Spleen (tissue), 7 donors: ENCODE data around the gene MGMT.

Experiments used
- POLR2A ChIP-seq, 3 donors: fragments of 450-650 bp; IDR thresholded peaks; one replicate each; pipeline ENCODE4 v1.5.1; 2017; ENCODE audit warnings: antibody characterized with exemption in 3 of 3, mild to moderate bottlenecking in 1 of 3
- POLR2AphosphoS5 ChIP-seq, 3 donors: sonication (generic); formaldehyde crosslinking; IDR thresholded peaks; one replicate each; pipeline ENCODE4 v1.5.1; 2017; ENCODE audit warnings: antibody characterized with exemption in 3 of 3
- TF ChIP-seq, protein P1 (sequence below), 11 experiments: fragments of 200-600 bp in 7 of 11; fragments of 450-650 bp in 4 of 11; sonication (generic) in 4 of 11; IDR thresholded peaks in 8 of 11; conservative IDR thresholded peaks in 3 of 11; 1 replicate in 7 of 11; 2 replicates in 4 of 11; pipeline versions ENCODE4 v1.4.0 to v1.8.0; 2016 to 2021; ENCODE audit warnings: antibody characterized with exemption in 11 of 11, inconsistent platforms in 4 of 11, mild to moderate bottlenecking in 1 of 11
- donor health status: DM: no; HTN: no; CAD: no; lungs with moderate emphysema.
- donor health status: DM: no; HTN: no; CAD: no.
- donor health status: DM: no; HTN: no; CAD: no.

DNA sequence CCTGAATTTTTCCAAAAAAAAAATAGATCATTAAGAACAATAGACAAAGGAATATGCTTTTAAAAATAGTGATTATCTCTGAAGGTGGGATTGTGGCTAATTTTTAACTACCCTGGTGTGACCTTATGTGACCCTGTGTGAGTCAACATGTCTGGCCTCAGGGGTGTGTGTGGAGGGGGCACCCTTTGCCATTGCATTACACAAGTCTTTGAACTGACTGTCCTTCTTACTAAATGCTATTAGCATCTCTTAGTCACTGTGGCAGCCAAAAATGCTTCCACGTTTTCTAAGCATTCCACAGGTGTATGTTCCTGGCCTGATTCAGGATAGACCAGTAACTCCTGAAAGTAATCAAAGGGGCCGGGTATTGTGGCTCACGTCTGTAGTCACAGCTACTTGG lies 175.4 kb downstream of the MGMT start:
- TF ChIP-seq POLR2A (IDR thresholded peaks at IDR 0.05) (no peak), POLR2AphosphoS5 (IDR thresholded peaks at IDR 0.05) (no peak)
- TF ChIP-seq, protein P1, sequence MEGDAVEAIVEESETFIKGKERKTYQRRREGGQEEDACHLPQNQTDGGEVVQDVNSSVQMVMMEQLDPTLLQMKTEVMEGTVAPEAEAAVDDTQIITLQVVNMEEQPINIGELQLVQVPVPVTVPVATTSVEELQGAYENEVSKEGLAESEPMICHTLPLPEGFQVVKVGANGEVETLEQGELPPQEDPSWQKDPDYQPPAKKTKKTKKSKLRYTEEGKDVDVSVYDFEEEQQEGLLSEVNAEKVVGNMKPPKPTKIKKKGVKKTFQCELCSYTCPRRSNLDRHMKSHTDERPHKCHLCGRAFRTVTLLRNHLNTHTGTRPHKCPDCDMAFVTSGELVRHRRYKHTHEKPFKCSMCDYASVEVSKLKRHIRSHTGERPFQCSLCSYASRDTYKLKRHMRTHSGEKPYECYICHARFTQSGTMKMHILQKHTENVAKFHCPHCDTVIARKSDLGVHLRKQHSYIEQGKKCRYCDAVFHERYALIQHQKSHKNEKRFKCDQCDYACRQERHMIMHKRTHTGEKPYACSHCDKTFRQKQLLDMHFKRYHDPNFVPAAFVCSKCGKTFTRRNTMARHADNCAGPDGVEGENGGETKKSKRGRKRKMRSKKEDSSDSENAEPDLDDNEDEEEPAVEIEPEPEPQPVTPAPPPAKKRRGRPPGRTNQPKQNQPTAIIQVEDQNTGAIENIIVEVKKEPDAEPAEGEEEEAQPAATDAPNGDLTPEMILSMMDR (IDR thresholded peaks at IDR 0.05 in 8 of 11, conservative IDR thresholded peaks at IDR 0.05 in 3 of 11): no peak
